Stimulated activated naive CD8-positive, alpha-beta T cell treated with anti-CD3 and anti-CD28 coated beads, Interleukin-15, amount 100 ng/mL, for 72 hours (primary cell): ENCODE results near the gene BAZ1A.
A peak's percentile ranks its signal among the peaks of the same experiment; 100 is the strongest.

Experiments
- ATAC-seq: fragments of 150-1000 bp; cut with Tn5 transposase; 2 replicates; pipeline ENCODE4 v1.10.0; 2021; ENCODE audit warnings: mild to moderate bottlenecking, moderate library complexity
- DNase-seq, 2 donors: peaks; one replicate each; pipeline ENCODE4 v3.0.0; 2021 to 2022
- H3K27ac Mint-ChIP-seq, 2 donors: one replicate each; pipeline ENCODE4 v1.8.0; 2022; ENCODE audit warnings: mild to moderate bottlenecking in 2 of 2, mixed read lengths in 2 of 2, moderate library complexity in 2 of 2
- H3K27me3 Mint-ChIP-seq: one replicate; pipeline ENCODE4 v1.8.0; 2022; ENCODE audit warnings: mixed read lengths
- H3K4me1 Mint-ChIP-seq: one replicate; pipeline ENCODE4 v1.8.0; 2022; ENCODE audit warnings: mild to moderate bottlenecking, mixed read lengths
- H3K4me3 Mint-ChIP-seq, 2 donors: one replicate each; pipeline ENCODE4 v1.8.0; 2022; ENCODE audit warnings: mild to moderate bottlenecking in 2 of 2, mixed read lengths in 2 of 2, moderate library complexity in 1 of 2
- H3K9me3 Mint-ChIP-seq, 2 donors: one replicate each; pipeline ENCODE4 v1.8.0; 2022; ENCODE audit warnings: mixed read lengths in 2 of 2

Gene BAZ1A

GRCh38 chr14:34722723-34723545, 152.2 kb downstream of the BAZ1A start:
- ATAC-seq (no peak), DNase-seq (peak; percentile 27 to 30)
- Mint-ChIP-seq H3K4me1 (peaks cover 9% of the 10 kb centered on the region), H3K27ac (peak overlapping the region in 1 of 2 donors; percentile 93), H3K27me3 (peaks cover 7% of the 10 kb centered on the region), H3K4me3 (no peak overlapping the region), H3K9me3 (no peaks in the 10 kb centered on the region)

GRCh38 chr14:34721129-34721528, 154.0 kb downstream of the BAZ1A start:
- Mint-ChIP-seq H3K27ac (no peak overlapping the region), H3K4me3 (no peak overlapping the region), H3K9me3 (no peaks in the 10 kb centered on the region), H3K27me3 (peaks cover 18% of the 10 kb centered on the region), H3K4me1 (peaks cover 9% of the 10 kb centered on the region)
- ATAC-seq (no peak), DNase-seq (no peak)

- H3K4me3 Mint-ChIP-seq: no peak overlapping the region
- ATAC-seq (no peak), DNase-seq (no peak)
- H3K27me3 Mint-ChIP-seq: peaks cover 18% of the 10 kb centered on the region
- no peaks in the 10 kb centered on the region for H3K9me3 Mint-ChIP-seq
- peaks cover 20% of the 10 kb centered on the region for H3K4me1 Mint-ChIP-seq
- H3K27ac Mint-ChIP-seq: no peak overlapping the region
These were observed 156.3 kb downstream of the BAZ1A start for GRCh38 chr14:34718750-34719304.

GRCh38 chr14:34715127-34715863, 159.9 kb downstream of the BAZ1A start:
- DNase-seq (no peak), ATAC-seq (no peak)
- peak overlapping the region; percentile 76 to 85 for H3K4me3 Mint-ChIP-seq
- H3K4me1 Mint-ChIP-seq: peaks cover 19% of the 10 kb centered on the region
- peaks cover 18% of the 10 kb centered on the region for H3K27me3 Mint-ChIP-seq
- H3K27ac Mint-ChIP-seq: peak overlapping the region; percentile 12 to 93
- H3K9me3 Mint-ChIP-seq: no peaks in the 10 kb centered on the region

- ATAC-seq (peak; percentile 92), DNase-seq (peak; percentile 66 to 81)
- Mint-ChIP-seq H3K4me3 (peak within 1 kb of the TSS; percentile 85 to 93), H3K27me3 (peaks cover 18% of the 10 kb centered on the region), H3K4me1 (peaks cover 19% of the 10 kb centered on the region), H3K27ac (peak within 1 kb of the TSS; percentile 80 to 97), H3K9me3 (no peaks in the 10 kb centered on the region)
These were observed 160.6 kb downstream of the BAZ1A start, which contains the start of gene CFL2 for GRCh38 chr14:34714320-34715126. Gene CFL2 (minus strand): TSS chr14:34714593. CDS start chr14:34714540, 53 bp downstream.

GRCh38 chr14:34713681-34714319, 161.4 kb downstream of the BAZ1A start:
- DNase-seq (peak in 1 of 2 donors; percentile 21), ATAC-seq (peak; percentile 18)
- Mint-ChIP-seq H3K4me3 (peak overlapping the region; percentile 85 to 93), H3K27ac (peak overlapping the region; percentile 59 to 97), H3K27me3 (peaks cover 18% of the 10 kb centered on the region), H3K9me3 (no peaks in the 10 kb centered on the region), H3K4me1 (peaks cover 19% of the 10 kb centered on the region)

GRCh38 chr14:34713122-34713680, 162.0 kb downstream of the BAZ1A start:
- H3K4me3 Mint-ChIP-seq: peak overlapping the region; percentile 85 to 93
- H3K9me3 Mint-ChIP-seq: no peaks in the 10 kb centered on the region
- DNase-seq: no peak
- peaks cover 14% of the 10 kb centered on the region for H3K27me3 Mint-ChIP-seq
- H3K27ac Mint-ChIP-seq: peak overlapping the region; percentile 77 to 97
- ATAC-seq: no peak
- peaks cover 19% of the 10 kb centered on the region for H3K4me1 Mint-ChIP-seq

GRCh38 chr14:34711796-34712712, 163.1 kb downstream of the BAZ1A start:
- Mint-ChIP-seq H3K4me3 (no peak overlapping the region), H3K27ac (no peak overlapping the region), H3K4me1 (peaks cover 19% of the 10 kb centered on the region), H3K9me3 (no peaks in the 10 kb centered on the region), H3K27me3 (peaks cover 3% of the 10 kb centered on the region)
- no peak for DNase-seq
- ATAC-seq: no peak

- Mint-ChIP-seq H3K4me1 (peaks cover 19% of the 10 kb centered on the region), H3K27ac (no peak overlapping the region), H3K4me3 (no peak overlapping the region), H3K9me3 (no peaks in the 10 kb centered on the region), H3K27me3 (no peaks in the 10 kb centered on the region)
- DNase-seq: no peak
- no peak for ATAC-seq
These were observed 164.0 kb downstream of the BAZ1A start for GRCh38 chr14:34711169-34711568.

- Mint-ChIP-seq H3K4me1 (peaks cover 15% of the 10 kb centered on the region), H3K27me3 (no peaks in the 10 kb centered on the region), H3K9me3 (no peaks in the 10 kb centered on the region), H3K4me3 (no peak overlapping the region), H3K27ac (no peak overlapping the region)
- ATAC-seq: no peak
- no peak for DNase-seq
These were observed 164.4 kb downstream of the BAZ1A start for GRCh38 chr14:34710744-34711143.

- peaks cover 8% of the 10 kb centered on the region for H3K4me1 Mint-ChIP-seq
- H3K4me3 Mint-ChIP-seq: no peak overlapping the region
- no peak for ATAC-seq
- no peaks in the 10 kb centered on the region for H3K27me3 Mint-ChIP-seq
- H3K9me3 Mint-ChIP-seq: no peaks in the 10 kb centered on the region
- no peak for DNase-seq
- H3K27ac Mint-ChIP-seq: no peak overlapping the region
These were observed 165.2 kb downstream of the BAZ1A start for GRCh38 chr14:34710006-34710405.

- Mint-ChIP-seq H3K27ac (no peak overlapping the region), H3K9me3 (no peaks in the 10 kb centered on the region), H3K4me1 (no peaks in the 10 kb centered on the region), H3K27me3 (no peaks in the 10 kb centered on the region), H3K4me3 (no peak overlapping the region)
- DNase-seq (no peak), ATAC-seq (no peak)
These were observed 167.4 kb downstream of the BAZ1A start for GRCh38 chr14:34707722-34708121.
